PC-3 (cell line): ENCODE results near the gene GAB1.

Source experiments
- CTCF ChIP-seq: fragments of 300-600 bp; sonication (generic); conservative IDR thresholded peaks from 2 replicates; pipeline ENCODE4 v1.5.1; 2017; ENCODE audit warnings: antibody characterized with exemption, low read depth, mild to moderate bottlenecking, low read length
- EZH2phosphoT487 ChIP-seq: fragments of 300-600 bp; sonication (generic); IDR thresholded peaks from 2 replicates; pipeline ENCODE4 v1.6.1; 2018; ENCODE audit warnings: mild to moderate bottlenecking, antibody characterized with exemption, low read length, borderline replicate concordance

GRCh38 chr4:143402776-143403552 is 66.3 kb downstream of the GAB1 start:
- TF ChIP-seq EZH2phosphoT487: no peak
- TF ChIP-seq CTCF: no peak
